Heart left ventricle (tissue), 13 donors: ENCODE results near the gene HGFAC.

ENCODE experiments used
- CTCF ChIP-seq, 12 donors: fragments of 200-600 bp; sonication (generic) in 4 of 12; IDR thresholded peaks; one replicate each; pipeline versions ENCODE4 v1.5.0 to v1.8.0; 2018 to 2022; ENCODE audit warnings: antibody characterized with exemption in 12 of 12, mild to moderate bottlenecking in 5 of 12
- POLR2A ChIP-seq, 2 donors: fragments of 450-650 bp; IDR thresholded peaks; one replicate each; pipeline ENCODE4 v1.6.1; 2017; ENCODE audit warnings: antibody characterized with exemption in 2 of 2, mild to moderate bottlenecking in 2 of 2, moderate library complexity in 2 of 2
- donor health status: ischemic (EF 13 %, LVEDD 7.1; RV severe dilation, severe dysfunction).
- donor health status: DM: no; HTN: yes; CAD: no.
- donor health status: DM: no; HTN: no; CAD: no.
- donor health status: ischemic (EF 25% LVEDD 6.9; RV normal size, moderate dysfunction).
- donor health status: ischemic (EF 25% LVEDD 5.7; RV mildly dilated, moderate dysfunction).
- donor health status: ischemic (EF 35%, LVEDD 5.7; RV mildly dilated, moderate dysfunction).
- donor health status: nonischemic (EF 11% LVEDD 7.7; RV severe dilation, severe dysfunction).
- donor health status: DM: yes; HTN: yes; CAD: no.
- donor health status: PGD.
- donor health status: ischemic (EF 29% LVEDD 5.4; RV normal size, mild dysfunction).
- donor health status: nonischemic (EF 23%, LVEDD 6.1; RV moderate dilation, normal function).

GRCh38 chr4:3406021-3406420 lies 35.7 kb upstream of the HGFAC start:
- TF ChIP-seq CTCF (IDR thresholded peaks at IDR 0.05) (no peak), POLR2A (IDR thresholded peaks at IDR 0.05) (no peak)
